HUES48 (cell line): ENCODE measurements around the gene AFAP1L2.
A peak's percentile ranks its signal among the peaks of the same experiment; 100 is the strongest.

Experiments
- H3K27ac ChIP-seq: one replicate; pipeline ENCODE4 v1.7.0; 2013; ENCODE audit warnings: low read depth, low read length, inconsistent platforms
- H3K27me3 ChIP-seq: 2 replicates; pipeline ENCODE4 v1.6.1; 2013; ENCODE audit warnings: mild to moderate bottlenecking, low read length; ENCODE audit not compliant: control insufficient read depth, insufficient read depth
- H3K36me3 ChIP-seq: 2 replicates; pipeline ENCODE4 v1.6.1; 2013; ENCODE audit warnings: low read length; ENCODE audit not compliant: control insufficient read depth, insufficient read depth
- H3K4me1 ChIP-seq: 2 replicates; pipeline ENCODE4 v1.6.1; 2013; ENCODE audit warnings: mild to moderate bottlenecking, low read length; ENCODE audit not compliant: control insufficient read depth, insufficient read depth
- H3K4me3 ChIP-seq: 2 replicates; pipeline ENCODE4 v1.5.1; 2013; ENCODE audit warnings: mild to moderate bottlenecking, low read depth, low read length
- H3K9ac ChIP-seq: 2 replicates; pipeline ENCODE4 v1.6.1; 2013; ENCODE audit warnings: mild to moderate bottlenecking, low read depth, low read length, moderate library complexity
- H3K9me3 ChIP-seq: 2 replicates; pipeline ENCODE4 v1.6.1; 2013; ENCODE audit warnings: low read length; ENCODE audit not compliant: control insufficient read depth, insufficient read depth

The AFAP1L2 gene

DNA sequence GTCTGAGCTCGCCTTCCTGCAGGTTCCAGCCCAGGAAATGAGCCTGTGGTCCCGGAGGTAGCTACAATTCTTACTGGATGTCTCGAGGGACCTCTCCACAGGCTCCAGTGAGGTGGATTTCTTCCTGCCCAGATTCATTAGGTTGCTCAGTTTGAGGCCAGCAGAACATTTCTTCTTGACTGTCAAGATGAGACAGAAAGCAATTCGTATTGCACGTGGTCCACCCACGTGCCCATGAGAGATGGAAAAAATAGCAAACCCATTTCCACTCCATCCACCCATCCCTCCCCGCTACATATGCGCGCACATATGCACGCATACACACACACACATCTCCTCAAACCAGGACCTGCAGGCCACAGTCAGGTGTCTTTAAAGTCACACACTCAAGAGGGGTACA lies 96.6 kb downstream of the AFAP1L2 start:
- Histone ChIP-seq H3K36me3 (no peaks in the 10 kb centered on the region), H3K4me1 (peaks cover 4% of the 10 kb centered on the region; the same call in 1 of the 2 replicates), H3K27me3 (no peaks in the 10 kb centered on the region), H3K9me3 (no peaks in the 10 kb centered on the region), H3K4me3 (no peak overlapping the region), H3K27ac (no peak overlapping the region), H3K9ac (no peak overlapping the region)

DNA sequence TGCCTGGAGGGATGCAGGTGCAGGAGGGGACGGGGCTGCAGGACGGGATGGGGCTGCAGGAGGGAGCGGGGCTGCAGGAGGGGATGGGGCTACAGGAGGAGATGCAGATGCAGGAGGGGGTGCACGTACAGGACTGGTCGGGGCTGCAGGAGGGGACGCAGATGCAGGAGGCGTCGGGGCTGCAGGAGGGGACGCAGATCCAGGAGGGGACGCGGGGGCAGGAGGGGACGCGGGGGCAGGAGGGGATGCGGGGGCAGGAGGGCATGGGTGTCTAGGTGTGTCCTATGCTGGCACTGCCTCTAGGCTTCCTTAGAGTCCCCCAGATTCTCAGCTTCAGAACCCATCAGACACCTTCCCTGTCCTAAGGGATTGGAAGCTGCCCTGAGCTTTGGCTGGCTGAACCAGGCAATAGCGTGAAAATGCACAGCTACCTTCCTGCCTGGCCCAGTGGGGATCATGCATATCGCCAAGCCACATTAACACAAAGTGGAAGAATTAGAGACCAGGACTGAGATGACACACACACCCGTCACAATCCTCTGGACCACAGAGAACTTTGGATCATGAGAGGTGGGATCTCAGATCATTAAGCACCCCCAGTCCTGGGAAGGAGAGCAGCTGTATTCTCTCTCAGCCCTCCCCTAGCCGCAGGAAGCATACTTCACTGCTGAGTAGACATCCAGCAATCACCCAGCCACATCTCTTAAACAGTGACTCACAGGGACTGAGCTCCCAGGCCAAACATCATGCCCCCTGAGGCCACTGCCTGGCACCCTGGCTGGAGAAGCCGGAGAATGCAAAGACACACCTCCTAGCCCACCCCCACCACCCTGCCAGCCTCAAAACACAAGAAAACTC lies 98.0 kb downstream of the AFAP1L2 start:
- H3K27ac ChIP-seq: peak overlapping the region; percentile 54
- H3K27me3 ChIP-seq: no peaks in the 10 kb centered on the region
- no peak overlapping the region for H3K4me3 ChIP-seq
- H3K9me3 ChIP-seq: no peaks in the 10 kb centered on the region
- H3K4me1 ChIP-seq: peaks cover 4% of the 10 kb centered on the region; the same call in 1 of the 2 replicates
- H3K36me3 ChIP-seq: no peaks in the 10 kb centered on the region
- no peak overlapping the region for H3K9ac ChIP-seq

GRCh38 chr10:114305521-114305925 lies 98.8 kb downstream of the AFAP1L2 start:
- H3K4me3 ChIP-seq: peak overlapping the region; percentile 74; the same call in 1 of the 2 replicates
- no peak overlapping the region for H3K27ac ChIP-seq
- no peaks in the 10 kb centered on the region for H3K36me3 ChIP-seq
- no peaks in the 10 kb centered on the region for H3K9me3 ChIP-seq
- H3K9ac ChIP-seq: no peak overlapping the region
- H3K27me3 ChIP-seq: no peaks in the 10 kb centered on the region
- H3K4me1 ChIP-seq: peaks cover 4% of the 10 kb centered on the region; the same call in 1 of the 2 replicates

DNA sequence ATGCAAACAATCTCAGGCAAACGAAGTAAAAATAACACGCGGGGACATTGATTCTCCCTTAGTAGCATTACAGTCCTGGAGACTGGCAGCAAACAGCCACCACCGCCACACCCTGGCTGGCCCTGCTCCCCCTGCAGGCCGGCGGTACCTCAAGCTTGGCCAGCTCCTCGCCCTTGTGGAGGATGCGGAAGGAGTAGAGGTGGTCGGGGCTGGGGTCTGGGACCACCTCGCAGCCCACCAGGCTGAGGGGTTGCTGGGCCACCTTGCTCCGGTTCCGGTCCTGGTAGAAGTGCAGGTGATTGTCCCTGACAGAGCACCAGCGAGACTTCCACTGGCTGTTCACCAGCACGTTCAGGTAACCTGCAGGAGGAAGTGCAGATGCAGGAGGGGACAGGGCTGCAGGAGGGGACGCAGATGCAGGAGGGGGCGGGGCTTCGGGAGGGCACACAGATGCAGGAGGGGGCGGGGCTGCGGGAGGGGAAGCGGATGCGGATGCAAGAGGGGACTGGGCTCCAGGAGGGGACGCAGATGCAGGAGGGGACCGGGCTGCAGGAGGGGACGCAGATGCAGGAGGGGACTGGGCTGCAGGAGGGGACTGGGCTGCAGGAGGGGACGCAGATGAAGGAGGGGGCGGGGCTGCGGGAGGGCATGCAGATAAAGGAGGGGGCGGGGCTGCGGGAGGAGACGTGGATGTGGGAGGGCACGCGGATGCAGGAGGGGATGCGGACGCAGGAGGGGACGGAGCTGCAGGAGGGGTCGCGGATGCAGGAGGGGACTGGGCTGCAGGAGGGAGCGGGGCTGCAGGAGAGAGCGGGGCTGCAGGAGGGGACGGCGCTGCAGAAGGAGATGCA lies 99.5 kb downstream of the AFAP1L2 start:
- peak overlapping the region; percentile 74 for H3K4me3 ChIP-seq
- peaks cover 4% of the 10 kb centered on the region; the same call in 1 of the 2 replicates for H3K4me1 ChIP-seq
- no peaks in the 10 kb centered on the region for H3K36me3 ChIP-seq
- H3K27ac ChIP-seq: no peak overlapping the region
- no peak overlapping the region for H3K9ac ChIP-seq
- no peaks in the 10 kb centered on the region for H3K27me3 ChIP-seq
- H3K9me3 ChIP-seq: no peaks in the 10 kb centered on the region

DNA sequence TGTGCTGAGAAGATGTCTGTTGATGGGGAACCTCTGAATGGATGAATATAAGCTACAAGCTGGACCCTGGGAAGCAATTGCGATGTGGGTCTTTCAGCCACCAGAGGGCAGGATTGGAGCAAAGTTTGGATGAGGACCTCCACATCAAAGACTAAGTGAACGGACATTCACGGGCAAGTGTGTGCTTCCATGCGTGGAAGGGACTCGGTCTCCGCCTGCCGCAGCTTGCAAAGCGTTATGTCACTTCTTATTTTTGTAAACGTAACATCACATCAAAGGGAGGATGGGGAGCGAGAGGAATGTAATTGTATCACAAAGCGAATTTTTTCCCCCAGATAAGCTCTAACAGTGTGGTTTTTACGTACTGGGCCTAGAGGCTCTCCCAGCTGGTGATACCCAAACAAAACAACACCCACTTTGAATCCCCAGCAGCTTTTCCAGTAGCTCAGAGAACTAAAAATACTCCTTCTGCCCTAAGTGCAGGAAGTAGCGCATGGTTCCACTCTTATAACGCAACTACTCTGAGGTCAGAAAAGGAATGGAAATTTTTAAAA lies 100.2 kb downstream of the AFAP1L2 start:
- Histone ChIP-seq H3K4me1 (peaks cover 4% of the 10 kb centered on the region; the same call in 1 of the 2 replicates), H3K9me3 (no peaks in the 10 kb centered on the region), H3K27me3 (no peaks in the 10 kb centered on the region), H3K9ac (no peak overlapping the region), H3K36me3 (no peaks in the 10 kb centered on the region), H3K27ac (no peak overlapping the region), H3K4me3 (peak overlapping the region; percentile 74)

- Histone ChIP-seq H3K9me3 (no peaks in the 10 kb centered on the region), H3K4me3 (no peak overlapping the region), H3K27ac (no peak overlapping the region), H3K36me3 (no peaks in the 10 kb centered on the region), H3K9ac (no peak overlapping the region), H3K27me3 (no peaks in the 10 kb centered on the region), H3K4me1 (peaks cover 4% of the 10 kb centered on the region; the same call in 1 of the 2 replicates)
Observed at GRCh38 chr10:114303556-114303955, 100.7 kb downstream of the AFAP1L2 start.

DNA sequence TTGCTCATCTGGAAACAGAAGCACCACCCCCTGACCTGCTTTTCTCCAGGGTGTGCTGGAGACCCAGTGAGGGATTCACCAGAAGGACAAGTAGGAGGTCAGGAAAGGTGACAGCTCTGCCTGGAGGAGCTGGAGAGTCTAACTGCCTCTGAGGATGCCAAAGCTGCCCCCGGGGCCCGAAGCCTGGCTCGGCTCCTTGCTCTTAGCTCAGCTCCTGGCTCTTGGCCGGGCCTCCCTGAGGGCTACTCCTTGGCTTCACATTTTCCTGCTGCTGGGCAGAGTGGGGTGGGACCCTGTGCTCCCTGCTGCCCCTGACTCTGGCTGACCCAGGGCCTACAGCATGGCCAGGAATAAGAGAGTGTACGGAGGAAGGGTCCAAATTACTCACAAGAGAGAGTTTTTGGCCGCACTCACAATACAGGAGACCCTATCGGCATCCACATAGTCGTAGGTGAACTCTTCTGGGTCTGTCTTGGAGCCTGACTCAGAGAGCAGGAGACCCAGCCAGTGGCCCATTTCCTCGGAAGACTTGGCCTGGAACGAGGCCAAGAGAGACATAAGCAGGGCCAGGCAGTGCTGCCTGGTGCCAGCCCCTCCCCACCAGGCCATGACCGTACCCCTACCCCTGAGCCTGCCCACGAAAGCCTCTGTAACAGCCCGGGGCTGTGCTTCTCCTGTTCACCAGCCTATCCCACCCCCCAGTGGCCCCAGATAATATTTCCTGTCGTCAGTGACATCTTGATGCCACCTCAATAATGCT lies 102.2 kb downstream of the AFAP1L2 start:
- Histone ChIP-seq H3K36me3 (no peaks in the 10 kb centered on the region), H3K27me3 (no peaks in the 10 kb centered on the region), H3K9ac (no peak overlapping the region), H3K4me3 (no peak overlapping the region), H3K27ac (no peak overlapping the region), H3K4me1 (peaks cover 4% of the 10 kb centered on the region; the same call in 1 of the 2 replicates), H3K9me3 (no peaks in the 10 kb centered on the region)

DNA sequence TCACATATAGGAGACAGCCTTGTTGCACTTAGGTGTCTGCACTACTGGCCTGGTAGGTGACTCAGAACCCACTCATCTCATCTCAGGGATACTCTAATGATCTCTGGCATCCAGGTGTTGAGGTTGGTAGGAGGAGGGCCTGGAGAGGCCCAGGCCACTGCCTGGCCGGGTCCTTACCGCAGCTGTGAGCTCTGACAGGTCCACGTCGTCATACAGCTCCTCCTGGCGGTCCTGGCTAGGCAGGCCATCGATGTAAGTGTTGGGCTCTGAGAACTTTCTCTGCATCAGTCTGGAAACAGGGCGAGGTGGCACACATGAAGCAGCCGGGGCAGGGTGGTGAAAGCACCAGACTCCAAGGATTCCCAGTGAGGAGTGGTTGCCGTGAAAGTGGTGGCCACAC lies 103.1 kb downstream of the AFAP1L2 start:
- no peak overlapping the region for H3K9ac ChIP-seq
- H3K27ac ChIP-seq: no peak overlapping the region
- no peaks in the 10 kb centered on the region for H3K9me3 ChIP-seq
- H3K36me3 ChIP-seq: peaks cover 4% of the 10 kb centered on the region; the same call in 1 of the 2 replicates
- H3K27me3 ChIP-seq: no peaks in the 10 kb centered on the region
- H3K4me3 ChIP-seq: no peak overlapping the region
- peaks cover 4% of the 10 kb centered on the region; the same call in 1 of the 2 replicates for H3K4me1 ChIP-seq

DNA sequence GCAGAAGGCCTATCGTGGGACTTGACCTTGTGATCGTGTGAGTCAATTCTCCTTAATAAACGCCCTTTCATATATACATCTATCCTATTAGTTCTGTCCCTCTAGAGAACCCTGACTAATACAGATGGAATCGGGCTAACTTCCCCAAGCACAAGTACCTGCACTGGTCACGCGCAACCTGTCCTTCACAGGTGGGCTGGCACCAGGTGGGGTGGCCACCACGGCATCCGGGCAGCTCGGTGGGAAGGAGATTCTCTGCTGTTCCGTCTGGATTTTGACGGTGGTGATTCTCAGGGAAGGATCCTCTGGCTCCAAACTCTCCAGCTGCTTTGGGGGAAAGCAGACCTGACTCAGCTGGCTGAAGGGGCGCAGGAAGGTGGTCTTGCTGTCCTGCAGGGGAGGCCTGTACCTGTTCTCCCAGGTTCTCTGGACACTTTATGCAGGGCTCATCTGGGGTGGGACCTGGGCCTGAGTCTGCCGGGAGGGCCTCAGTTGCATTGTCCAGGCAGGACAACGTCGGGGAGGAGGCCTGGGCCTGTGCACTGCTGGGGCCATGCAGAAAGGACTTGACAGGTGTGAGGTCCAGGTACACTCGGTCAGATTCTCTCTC lies 104.2 kb downstream of the AFAP1L2 start:
- Histone ChIP-seq H3K9ac (no peak overlapping the region), H3K27ac (no peak overlapping the region), H3K4me3 (no peak overlapping the region), H3K4me1 (peaks cover 4% of the 10 kb centered on the region; the same call in 1 of the 2 replicates), H3K27me3 (no peaks in the 10 kb centered on the region), H3K9me3 (peaks cover 5% of the 10 kb centered on the region; the same call in 1 of the 2 replicates), H3K36me3 (peaks cover 4% of the 10 kb centered on the region; the same call in 1 of the 2 replicates)
